ENCODE measurements around the gene BTBD9. TPM values are rescaled to one million over a fixed set of nuclear protein-coding genes. Genes with fewer than 3 reads are reported as not detected.

Gene BTBD9
- total RNA-seq, 1 donor from 2014 or later, result 49.7 TPM

GRCh38 chr6:38503960-38504682 is 135.6 kb downstream of the BTBD9 start:
- H3K27me3 ChIP-seq (ENCODE audit: low read depth), result no peaks in the 10 kb centered on the region
- no peaks in the 10 kb centered on the region for H3K9me3 ChIP-seq
- peaks cover 8% of the 10 kb centered on the region for H3K4me1 ChIP-seq
- TF ChIP-seq CTCF (IDR thresholded peaks at IDR 0.05), result no peak
- DNase-seq, result no peak
- intact Hi-C loops (cut with DNase I), result no loop called here
- H3K36me3 ChIP-seq, result no peaks in the 10 kb centered on the region
- no peak overlapping the region for H3K27ac ChIP-seq
- H3K4me3 ChIP-seq, result no peak overlapping the region
- ATAC-seq, result no peak

GRCh38 chr6:38503032-38503773 is 136.5 kb downstream of the BTBD9 start:
- Histone ChIP-seq H3K4me3 (no peak overlapping the region), H3K9me3 (no peaks in the 10 kb centered on the region), H3K36me3 (no peaks in the 10 kb centered on the region), H3K27ac (no peak overlapping the region), H3K4me1 (no peaks in the 10 kb centered on the region), H3K27me3 (ENCODE audit: low read depth) (no peaks in the 10 kb centered on the region)
- intact Hi-C loops (cut with DNase I), result no loop called here
- no peak for TF ChIP-seq CTCF (IDR thresholded peaks at IDR 0.05)
- ATAC-seq (no peak), DNase-seq (no peak)

- DNase-seq, result no peak
- no peaks in the 10 kb centered on the region for H3K9me3 ChIP-seq
- no peak for TF ChIP-seq CTCF (IDR thresholded peaks at IDR 0.05)
- ATAC-seq, result no peak
- intact Hi-C loops (cut with DNase I), result no loop called here
- H3K36me3 ChIP-seq, result no peaks in the 10 kb centered on the region
- no peak overlapping the region for H3K4me3 ChIP-seq
- no peaks in the 10 kb centered on the region for H3K27me3 ChIP-seq (ENCODE audit: low read depth)
- no peaks in the 10 kb centered on the region for H3K4me1 ChIP-seq
- no peak overlapping the region for H3K27ac ChIP-seq
Observed at GRCh38 chr6:38502423-38502822, 137.3 kb downstream of the BTBD9 start.

- no peak for DNase-seq
Observed at GRCh38 chr6:38501931-38502330, 137.8 kb downstream of the BTBD9 start.

DNA sequence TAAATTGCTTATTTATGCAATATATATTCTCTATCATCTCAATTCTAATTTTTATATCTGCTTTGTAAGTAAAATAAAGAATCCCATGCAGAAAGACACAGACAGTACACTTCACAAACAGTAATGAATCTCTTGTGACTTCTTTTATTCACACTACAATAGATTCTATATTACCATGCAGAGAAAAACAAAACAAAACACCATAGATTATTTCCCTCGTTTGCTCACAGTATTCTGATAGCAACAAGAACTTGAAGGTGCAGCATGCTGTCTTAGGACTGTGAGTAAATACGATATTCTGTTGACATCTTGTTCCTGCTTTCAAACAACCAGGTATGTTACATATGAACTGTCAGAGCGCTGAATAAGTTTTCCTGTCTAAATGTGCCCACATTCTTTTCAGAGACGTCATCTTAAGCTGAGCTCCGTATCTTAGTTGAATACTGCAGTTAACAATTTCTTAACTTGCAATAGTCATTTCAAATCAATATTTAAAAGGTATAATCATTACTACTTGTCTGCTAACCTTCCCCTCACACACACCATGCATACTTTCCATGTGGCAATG is 140.1 kb downstream of the BTBD9 start:
- Histone ChIP-seq H3K36me3 (no peaks in the 10 kb centered on the region), H3K27me3 (ENCODE audit: low read depth) (no peaks in the 10 kb centered on the region), H3K4me3 (no peak overlapping the region), H3K4me1 (no peaks in the 10 kb centered on the region), H3K9me3 (no peaks in the 10 kb centered on the region), H3K27ac (no peak overlapping the region)
- DNase-seq (no peak), ATAC-seq (no peak)
- no peak for TF ChIP-seq CTCF (IDR thresholded peaks at IDR 0.05)
- intact Hi-C loops (cut with DNase I), result no loop called here

More at GRCh38 chr6:38501931-38502330, 137.8 kb downstream of the BTBD9 start:
- no peaks in the 10 kb centered on the region for H3K4me1 ChIP-seq
- no peaks in the 10 kb centered on the region for H3K27me3 ChIP-seq (ENCODE audit: low read depth)
- no peak for TF ChIP-seq CTCF (IDR thresholded peaks at IDR 0.05)
- intact Hi-C loops (cut with DNase I), result no loop called here
- ATAC-seq, result no peak
- no peak overlapping the region for H3K27ac ChIP-seq
- H3K9me3 ChIP-seq, result no peaks in the 10 kb centered on the region
- H3K36me3 ChIP-seq, result no peaks in the 10 kb centered on the region
- H3K4me3 ChIP-seq, result no peak overlapping the region
